Measurements from ENCODE around the gene CDH12. TPM values are rescaled to one million over a fixed set of nuclear protein-coding genes. Genes with fewer than 3 reads are reported as not detected.

The CDH12 gene
- total RNA-seq, 1 experiment from 2014 or later = not detected

- no peak for TF ChIP-seq POLR2AphosphoS5 (IDR thresholded peaks at IDR 0.05; ENCODE audit: low read depth, low read length)
- no peak for TF ChIP-seq YY1 (IDR thresholded peaks at IDR 0.05; ENCODE audit: extremely low read depth, insufficient replicate concordance, low read depth, low read length)
Observed at GRCh38 chr5:22754155-22754554, 99.0 kb downstream of the CDH12 start (continued).

GRCh38 chr5:22751536-22751935, 101.6 kb downstream of the CDH12 start:
- no peak for TF ChIP-seq SP1 (IDR thresholded peaks at IDR 0.05; ENCODE audit: low read depth)
- TF ChIP-seq TCF7L2 (IDR thresholded peaks at IDR 0.05; ENCODE audit: borderline replicate concordance, extremely low read depth, insufficient read depth, insufficient read length) = no peak
- TF ChIP-seq ZBTB33 (IDR thresholded peaks at IDR 0.05; ENCODE audit: extremely low read depth, insufficient replicate concordance, low read length) = no peak
- no peak for TF ChIP-seq POLR2AphosphoS5 (IDR thresholded peaks at IDR 0.05; ENCODE audit: low read depth, low read length)
- no peak for TF ChIP-seq FOSL1 (IDR thresholded peaks at IDR 0.05; ENCODE audit: low read depth)
- TF ChIP-seq ZNF274 (IDR thresholded peaks at IDR 0.05; ENCODE audit: low read depth, low read length) = no peak
- TF ChIP-seq CTCF (IDR thresholded peaks at IDR 0.05 in 2 of 3, conservative IDR thresholded peaks at IDR 0.05 in 1 of 3; ENCODE audit: borderline replicate concordance in 1 of 3, insufficient read depth in 1 of 3, low read depth in 2 of 3, low read length in 2 of 3) = no peak
- TF ChIP-seq CBX3 (IDR thresholded peaks at IDR 0.05; ENCODE audit: low read depth) = no peak
- TF ChIP-seq REST (IDR thresholded peaks at IDR 0.05; ENCODE audit: low read depth) = no peak
- no peak for TF ChIP-seq POLR2A (IDR thresholded peaks at IDR 0.05; ENCODE audit: borderline replicate concordance, extremely low read depth, insufficient read depth, insufficient read length)
- TF ChIP-seq ATF3 (IDR thresholded peaks at IDR 0.05) = no peak
- no peak for TF ChIP-seq EGR1 (IDR thresholded peaks at IDR 0.05; ENCODE audit: low read depth)
- TF ChIP-seq YY1 (IDR thresholded peaks at IDR 0.05; ENCODE audit: extremely low read depth, insufficient replicate concordance, low read depth, low read length) = no peak
- TF ChIP-seq MAX (IDR thresholded peaks at IDR 0.05) = no peak
- TF ChIP-seq ZFX (IDR thresholded peaks at IDR 0.05) = no peak
- TF ChIP-seq CEBPB (IDR thresholded peaks at IDR 0.05; ENCODE audit: low read depth) = no peak
- Histone ChIP-seq H3K9me3 (ENCODE audit: control insufficient read depth in 1 of 2, insufficient read depth in 1 of 2, low read depth in 1 of 2, low read length in 2 of 2) (peaks cover 0 to 32% of the 10 kb centered on the region in 2 experiments; a peak in 2 of 4 replicates), H3K9me2 (ENCODE audit: insufficient read depth) (no peaks in the 10 kb centered on the region), H3K4me1 (ENCODE audit: control insufficient read depth in 1 of 2, insufficient read depth in 2 of 2, low read length in 2 of 2) (no peaks in the 10 kb centered on the region), H4K20me1 (ENCODE audit: insufficient read depth) (no peaks in the 10 kb centered on the region), H3K9ac (ENCODE audit: low read length) (no peak overlapping the region), H3K27ac (ENCODE audit: low read depth, low read length) (no peak overlapping the region), H3K4me2 (ENCODE audit: low read length) (no peak overlapping the region), H3K4me3 (replicated peaks in 1 of 2; ENCODE audit: low read depth in 1 of 2, low read length in 2 of 2) (no peak overlapping the region), H3K36me3 (ENCODE audit: control insufficient read depth in 1 of 2, insufficient read depth in 2 of 2, low read length in 2 of 2) (no peaks in the 10 kb centered on the region), H2AFZ (ENCODE audit: low read depth, low read length, poor library complexity, severe bottlenecking) (no peak overlapping the region), H3K27me3 (ENCODE audit: insufficient read depth, low read length) (no peaks in the 10 kb centered on the region), H3K79me2 (ENCODE audit: insufficient read depth, low read length) (no peaks in the 10 kb centered on the region)
- intact Hi-C loops (cut with micrococcal nuclease) = no loop called here
- DNase-seq (ENCODE audit: low read depth, low spot score) = no peak
- ChIA-PET RAD21 (ENCODE audit: low non-redundant PET in 1 of 2, low total read pairs in 2 of 2, uncharacterized antibody in 2 of 2, unreplicated experiment in 2 of 2) (no interaction called here), CTCF (no interaction called here), POLR2A (no interaction called here)
- BruUV-seq (replicated peaks) = no TSS peak
- ATAC-seq = no peak
